Astrocyte of the hippocampus (primary cell): ENCODE results near the gene ACOXL.

Source experiments
- DNase-seq: peaks from one replicate; pipeline ENCODE4 v3.0.0; 2011; ENCODE audit warnings: low read depth, low spot score

The ACOXL gene

DNA sequence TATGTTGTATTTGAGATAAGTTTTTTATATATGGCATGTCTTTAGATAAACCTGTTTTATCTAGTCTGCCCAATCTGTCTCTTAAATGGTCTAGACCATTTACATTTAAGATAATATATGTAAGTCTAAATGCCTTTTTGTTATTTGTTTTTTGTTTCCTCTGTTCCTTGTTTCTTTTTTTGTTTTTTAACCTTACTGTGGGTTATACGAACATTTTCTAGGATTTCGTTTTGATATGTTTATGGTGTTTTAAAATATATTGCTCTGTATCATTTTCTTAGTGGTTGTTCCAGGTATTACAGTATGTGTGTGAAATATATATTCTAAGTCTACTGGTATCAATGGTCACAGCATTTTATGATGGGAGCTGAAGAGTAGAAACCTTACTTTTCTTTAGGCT, 401.7 kb downstream of the ACOXL start:
- no peak for DNase-seq

DNA sequence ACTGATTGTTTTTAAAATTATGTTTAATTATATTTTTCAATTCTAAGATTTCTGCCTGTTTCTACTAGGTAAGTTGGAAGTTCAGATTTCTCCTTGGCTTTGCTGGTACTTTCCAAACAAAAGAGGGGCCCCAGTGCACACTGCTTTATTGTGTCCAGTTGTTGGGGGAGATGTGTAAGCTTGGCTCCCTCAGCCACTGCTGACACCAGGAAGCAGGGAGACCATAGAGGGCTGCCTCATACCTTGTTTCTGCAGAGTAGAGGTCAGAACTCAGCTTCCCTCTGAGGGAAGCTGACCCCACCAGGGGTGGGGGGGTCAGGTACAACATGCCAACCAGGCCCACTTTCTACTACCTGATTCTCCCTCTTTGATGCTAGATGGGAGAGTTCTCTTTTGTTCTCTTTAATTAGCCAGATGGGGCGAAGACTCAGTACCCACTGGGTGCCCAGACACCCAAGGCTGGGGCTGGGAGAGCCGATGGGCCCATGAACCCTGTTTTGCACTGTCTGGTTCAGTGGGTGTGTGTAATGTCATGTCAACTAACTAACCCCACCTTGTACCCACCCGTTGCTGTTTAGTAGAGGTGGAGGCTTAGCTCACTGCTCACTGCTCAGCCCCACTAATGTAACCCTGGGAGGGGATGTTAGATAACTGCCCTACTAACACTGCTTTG, 403.0 kb downstream of the ACOXL start:
- no peak for DNase-seq

DNA sequence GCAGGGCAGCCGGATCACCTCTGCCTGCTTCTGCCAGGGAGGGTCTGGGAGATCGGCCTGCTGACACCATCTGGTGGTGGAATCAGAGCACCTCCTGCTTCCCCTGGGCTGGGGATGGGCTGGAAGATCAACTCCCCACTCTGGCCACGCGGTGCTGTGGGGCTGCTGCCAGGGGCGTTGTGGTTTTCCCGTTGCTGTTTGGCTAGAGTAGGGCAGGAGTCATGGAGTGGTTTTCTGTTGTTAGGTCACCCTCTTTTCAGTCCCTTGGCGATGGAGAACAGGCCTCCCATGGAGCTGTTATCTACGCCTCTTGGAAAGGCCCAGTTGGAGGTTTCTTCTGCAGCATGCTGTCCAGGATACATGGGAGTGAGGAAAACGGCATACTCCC, 403.5 kb downstream of the ACOXL start:
- peak; percentile 89 for DNase-seq

DNA sequence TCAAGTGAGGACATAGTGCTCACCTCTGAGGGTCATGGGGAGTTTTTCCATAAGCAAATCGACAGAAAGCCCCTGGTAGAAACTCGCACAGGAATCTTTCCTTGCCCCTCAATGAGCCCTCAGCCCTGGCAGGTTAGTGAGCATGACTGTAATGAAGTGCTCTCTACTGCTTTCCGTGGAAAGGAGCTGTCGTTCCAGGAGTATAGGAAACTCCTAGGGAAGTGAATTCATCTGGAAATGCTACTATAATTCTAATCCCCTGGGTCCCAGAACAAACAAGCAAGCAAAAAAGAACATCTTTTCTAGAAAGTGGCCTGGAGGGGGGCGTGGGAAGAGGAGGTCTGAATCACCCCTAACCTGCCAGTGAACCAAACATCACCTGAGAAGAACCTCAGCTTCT, 406.5 kb downstream of the ACOXL start:
- no peak for DNase-seq

DNA sequence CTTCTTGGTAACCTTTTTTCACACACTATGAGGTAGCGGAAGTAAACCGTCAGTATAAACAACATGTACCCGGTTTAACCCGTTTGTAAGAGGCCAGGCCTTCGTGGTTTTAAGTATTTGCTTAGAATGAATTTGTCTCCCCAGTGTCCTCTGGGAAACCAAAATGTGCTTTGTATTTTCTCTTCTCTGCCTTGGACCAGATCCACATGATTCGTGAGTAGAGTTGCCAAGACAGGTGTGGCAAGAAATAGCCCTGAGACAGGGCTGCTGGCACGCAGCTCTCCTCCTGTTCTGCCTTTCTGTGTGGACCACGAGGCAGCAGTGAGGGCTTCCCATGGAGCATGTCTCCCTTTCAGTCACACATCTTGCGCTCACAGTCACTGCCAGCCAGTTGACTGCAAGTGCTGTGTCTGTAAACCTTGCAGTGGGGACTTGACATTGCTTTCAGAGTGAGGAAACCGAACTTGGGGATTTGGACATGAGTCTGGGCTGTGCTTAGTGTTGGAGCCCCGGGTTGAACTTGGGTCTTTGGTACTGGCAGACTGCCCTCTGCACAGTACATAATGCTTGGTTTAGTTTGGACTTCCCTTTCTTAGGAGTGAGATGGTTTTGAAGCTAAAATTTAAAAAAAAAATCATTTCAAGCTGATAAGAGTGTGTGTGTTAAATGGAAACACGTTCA, 407.4 kb downstream of the ACOXL start:
- DNase-seq, result peak; percentile 29

DNA sequence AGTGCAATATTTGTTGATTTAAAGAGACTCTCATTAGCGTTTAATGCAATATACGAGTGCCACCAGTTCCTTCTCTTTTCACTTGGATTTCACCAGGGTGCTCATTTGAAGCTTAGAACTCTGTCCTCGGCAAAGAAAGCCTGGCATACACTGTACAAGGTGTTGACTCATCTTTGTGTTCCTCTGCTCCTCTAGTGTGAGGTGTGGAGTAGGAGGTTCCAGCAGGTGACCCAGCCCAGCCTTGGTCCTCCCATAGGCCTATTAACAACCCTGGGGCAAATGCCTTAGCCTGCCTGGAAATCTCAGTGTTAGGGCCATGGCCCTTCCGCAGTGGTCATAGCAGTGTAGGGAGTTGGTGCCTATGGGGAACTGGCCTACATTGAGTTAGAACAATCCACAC, 408.4 kb downstream of the ACOXL start:
- no peak for DNase-seq

DNA sequence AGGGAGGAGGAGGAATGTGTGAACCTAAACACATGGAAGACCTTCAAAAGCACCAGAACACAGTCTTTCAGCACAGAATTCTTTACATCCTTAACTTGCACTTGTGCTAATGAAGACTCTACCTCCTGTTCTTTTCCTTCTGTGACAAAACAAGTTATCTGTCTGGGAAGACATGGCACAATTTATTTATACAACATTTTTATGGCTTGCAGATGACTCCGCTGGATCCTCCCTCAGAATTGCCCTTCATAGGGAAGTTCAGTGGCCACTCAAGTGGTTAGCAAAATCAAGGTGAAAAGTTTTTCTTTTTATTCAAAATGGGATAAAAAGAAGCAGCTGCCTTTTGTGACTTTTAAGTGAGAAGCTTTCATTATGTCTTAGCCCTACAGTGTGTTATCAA, 409.7 kb downstream of the ACOXL start:
- no peak for DNase-seq

DNA sequence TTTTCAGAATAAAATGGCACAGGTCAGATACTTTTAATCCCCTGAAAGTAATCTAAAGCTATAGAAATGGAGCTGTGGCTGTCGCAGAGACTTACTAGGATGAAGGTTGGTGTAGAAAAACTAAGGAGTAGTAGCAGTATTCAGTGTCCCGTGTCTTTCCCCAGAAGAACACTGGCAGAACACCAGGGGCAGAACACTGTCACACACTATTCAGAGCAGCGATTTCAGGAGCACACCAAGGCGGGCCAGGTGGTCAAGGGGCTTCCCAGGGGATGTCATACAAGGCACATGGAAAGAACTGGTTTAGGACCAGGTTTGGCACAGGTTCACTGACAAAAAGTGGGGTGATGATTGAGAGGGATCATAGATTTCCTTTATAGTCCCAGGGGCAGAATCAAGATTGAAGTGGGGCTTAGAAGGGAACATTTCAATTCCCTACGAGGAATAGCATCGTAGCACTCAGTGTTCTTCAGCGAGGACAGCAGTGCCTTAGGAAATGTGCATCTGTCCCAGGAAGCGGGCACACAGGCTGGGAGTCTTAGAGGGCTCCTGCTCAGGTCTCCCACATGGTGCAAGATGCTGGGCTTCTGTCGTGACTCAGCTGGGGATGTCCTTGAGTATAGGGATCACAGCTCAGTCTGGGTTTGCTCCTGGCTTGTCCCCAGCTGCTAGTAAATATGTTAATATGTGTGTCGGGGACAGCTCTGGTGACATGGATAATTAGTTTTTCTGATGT, 410.9 kb downstream of the ACOXL start:
- DNase-seq, result no peak

DNA sequence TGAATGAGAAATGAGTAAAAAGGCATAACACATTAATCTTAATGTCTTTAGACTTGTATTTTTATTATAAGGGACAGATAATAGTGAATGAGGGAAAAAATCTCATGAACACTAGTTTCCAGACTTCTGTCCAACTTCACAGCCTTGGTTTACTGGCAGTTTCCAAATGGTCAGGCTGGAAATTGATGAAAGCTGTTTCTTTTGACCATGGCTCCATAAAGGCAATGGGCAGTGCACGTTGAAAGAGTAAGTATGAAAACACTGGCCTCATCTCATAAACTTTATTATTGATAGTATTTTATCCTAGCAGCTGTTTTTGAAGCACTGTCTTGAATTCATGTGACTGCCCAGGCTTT, 411.4 kb downstream of the ACOXL start:
- no peak for DNase-seq

DNA sequence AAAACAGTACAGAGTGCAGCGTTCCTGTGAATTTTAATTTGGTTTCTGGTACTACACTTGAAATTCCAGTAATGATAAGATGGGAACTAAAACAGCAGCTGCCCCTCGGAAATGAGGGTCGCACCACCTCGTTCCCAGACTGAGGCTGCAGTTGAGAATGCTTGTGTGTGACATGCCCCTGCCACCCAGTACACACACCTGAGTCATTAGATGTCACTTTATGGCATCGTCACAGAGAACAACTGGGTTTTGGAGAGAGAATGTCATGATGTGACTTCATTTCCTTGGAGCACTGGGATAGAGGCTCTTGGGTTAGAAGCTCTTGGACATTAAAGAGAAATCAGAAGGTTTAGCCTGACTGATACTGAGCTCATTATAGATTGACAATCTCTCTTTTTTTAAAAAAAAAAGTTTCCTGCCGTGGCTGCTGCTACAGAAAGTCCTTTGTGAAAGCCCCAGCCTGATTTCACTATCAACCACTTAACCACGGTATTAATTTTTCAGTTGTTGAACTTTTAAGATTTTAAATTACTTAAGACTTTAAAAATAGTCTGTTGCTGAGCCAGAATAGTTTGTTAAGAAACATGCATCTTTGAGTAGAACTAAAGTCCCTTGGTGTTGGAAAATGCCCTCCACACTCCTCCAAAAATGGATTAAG, 412.9 kb downstream of the ACOXL start:
- DNase-seq, result no peak

DNA sequence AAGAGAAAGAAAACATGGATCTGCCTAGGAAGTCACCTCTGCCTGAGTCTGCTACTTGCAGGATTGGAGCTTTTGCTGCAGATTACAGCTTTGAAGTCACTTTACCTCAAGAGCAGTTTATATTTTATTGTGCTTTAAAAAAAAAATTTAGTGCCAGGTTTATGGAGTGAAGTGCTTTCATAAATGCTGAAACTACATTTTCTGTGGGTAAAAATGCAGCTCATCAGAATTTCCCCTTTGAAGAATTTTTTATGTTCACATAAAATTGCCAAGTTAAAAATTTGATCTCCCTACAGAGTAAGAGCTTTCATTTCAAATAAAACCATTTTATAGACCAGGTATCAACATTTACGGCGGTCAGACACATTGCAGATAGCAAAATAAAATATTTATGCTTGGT, 413.6 kb downstream of the ACOXL start:
- DNase-seq, result no peak

DNA sequence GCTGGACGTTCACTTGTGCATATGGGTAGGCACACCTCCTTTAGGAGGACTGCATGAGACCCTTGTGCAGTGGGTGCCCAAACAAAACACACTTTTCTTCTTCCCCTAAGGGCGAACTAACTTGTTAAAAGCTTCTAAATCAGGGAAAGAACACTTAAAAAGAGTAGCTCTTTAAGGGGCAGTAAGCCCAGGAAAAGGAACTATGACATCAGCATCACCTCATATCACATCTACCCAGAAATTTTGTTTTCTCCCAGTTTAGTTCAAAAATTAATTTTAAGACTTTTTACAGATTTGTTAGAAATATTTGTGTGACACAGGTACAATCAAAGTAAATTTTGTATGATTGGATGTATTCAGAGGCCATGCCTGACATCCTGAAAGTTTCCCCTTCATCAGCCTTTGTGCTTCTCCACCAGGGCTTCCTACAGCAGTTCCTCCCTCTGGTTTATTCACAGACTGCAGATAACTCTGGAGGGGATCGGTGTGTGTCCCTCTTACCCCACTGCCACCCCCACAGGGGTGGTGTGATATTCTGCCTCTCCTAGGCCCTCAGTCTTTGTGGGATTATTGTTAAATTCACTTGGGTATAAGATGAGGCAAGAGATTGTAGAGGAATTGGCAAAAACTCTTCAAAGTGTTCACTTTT, 416.0 kb downstream of the ACOXL start:
- no peak for DNase-seq

DNA sequence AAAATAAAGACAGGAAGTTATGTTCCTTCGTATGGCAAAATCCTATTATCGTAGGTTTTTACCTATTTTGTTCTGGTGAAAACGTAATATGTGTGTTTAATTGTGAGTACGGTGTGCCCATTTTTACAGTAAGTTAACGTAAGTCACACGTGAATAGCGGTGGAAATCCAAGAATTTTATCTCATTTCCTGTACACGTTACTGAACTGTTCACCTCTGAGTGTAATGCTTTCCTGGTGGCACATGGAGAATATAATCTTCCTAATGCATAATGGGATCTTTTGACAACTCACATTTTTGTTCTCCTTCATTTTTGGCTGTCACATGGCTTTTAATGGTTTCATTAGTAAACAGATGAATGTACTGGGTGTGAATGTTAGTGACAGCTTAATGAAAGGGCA, 416.6 kb downstream of the ACOXL start:
- DNase-seq, result no peak

DNA sequence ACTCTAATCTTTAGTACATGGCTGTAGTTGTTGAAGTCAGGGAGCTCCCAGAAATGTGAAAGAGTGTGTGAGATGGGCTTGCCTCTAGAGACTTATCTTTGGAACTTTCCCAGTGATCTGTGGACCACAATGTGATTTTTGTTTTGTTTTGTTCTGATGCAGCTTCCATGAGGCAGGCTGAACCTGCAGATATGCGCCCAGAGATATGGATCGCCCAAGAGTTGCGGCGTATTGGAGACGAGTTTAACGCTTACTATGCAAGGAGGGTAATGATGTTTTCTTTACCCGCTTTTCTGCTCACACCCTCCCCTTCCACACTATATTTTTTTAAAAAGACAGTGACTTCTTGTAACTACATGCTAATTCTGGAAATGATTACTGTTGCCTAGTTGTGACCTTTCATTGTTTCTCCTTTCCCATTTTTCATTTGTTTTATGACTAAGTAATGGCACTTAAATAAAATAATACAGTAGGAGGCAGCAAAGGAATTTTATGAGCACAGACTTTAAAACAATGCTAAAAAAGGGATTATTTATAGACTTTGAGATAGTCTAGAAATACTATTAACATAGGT, 417.6 kb downstream of the ACOXL start:
- DNase-seq, result no peak

DNA sequence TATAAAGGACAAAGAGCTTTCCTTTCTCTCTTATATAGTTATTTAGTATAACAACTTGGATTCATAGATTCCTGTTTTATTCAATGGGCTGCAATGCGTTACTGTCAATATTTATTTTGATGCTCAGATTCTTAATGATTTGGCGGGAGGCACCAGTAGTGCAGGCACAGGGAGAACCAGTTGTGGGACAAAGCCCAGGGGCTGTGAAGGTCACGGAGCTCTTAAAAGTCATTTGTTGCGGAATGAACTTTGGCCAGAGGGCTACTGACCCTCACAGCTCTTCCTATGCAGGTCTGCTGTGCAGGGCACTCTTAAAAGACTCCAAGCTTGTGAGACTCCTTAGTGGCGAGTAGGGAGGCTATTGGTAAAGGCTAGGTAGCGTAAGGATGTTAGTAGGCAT, 422.4 kb downstream of the ACOXL start:
- no peak for DNase-seq

DNA sequence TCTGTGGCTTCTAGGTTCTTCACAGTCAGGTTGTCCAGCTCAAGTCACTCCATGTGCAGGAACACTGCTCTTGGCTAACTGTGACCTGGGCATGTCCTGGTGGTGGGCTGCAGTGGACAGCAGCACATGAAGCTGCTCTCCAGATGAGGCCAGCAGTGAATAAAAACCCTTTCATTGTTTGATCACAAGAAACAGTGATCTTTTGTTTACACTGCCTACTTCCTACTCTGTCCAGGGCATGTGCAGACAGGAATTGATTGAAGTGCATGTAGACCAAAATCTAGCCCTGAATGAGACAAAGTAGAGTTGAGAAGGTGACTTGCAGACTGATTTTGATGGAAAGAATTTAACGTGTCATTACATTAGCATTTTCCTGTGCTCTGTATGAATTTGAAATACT, 423.2 kb downstream of the ACOXL start:
- peak; percentile 23 for DNase-seq

DNA sequence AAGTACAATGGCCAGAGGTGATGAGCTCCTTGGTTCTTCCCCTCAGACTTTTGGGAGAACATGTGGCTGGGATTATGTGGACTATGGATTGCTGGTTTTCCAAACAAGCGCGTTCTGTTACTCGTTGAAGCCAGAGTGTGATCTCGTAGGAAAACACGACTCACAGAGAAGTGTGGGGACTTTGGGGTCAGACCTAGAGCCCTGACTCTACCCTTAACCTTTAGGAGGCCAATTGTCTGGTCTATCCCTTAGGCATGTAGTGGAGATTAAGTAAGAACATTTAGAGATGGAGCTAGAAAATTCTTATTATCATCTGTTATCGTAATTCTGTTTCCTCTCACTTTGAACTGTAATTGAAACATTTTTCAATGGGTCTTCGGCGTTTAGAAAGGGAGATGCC, 424.2 kb downstream of the ACOXL start:
- DNase-seq, result no peak

DNA sequence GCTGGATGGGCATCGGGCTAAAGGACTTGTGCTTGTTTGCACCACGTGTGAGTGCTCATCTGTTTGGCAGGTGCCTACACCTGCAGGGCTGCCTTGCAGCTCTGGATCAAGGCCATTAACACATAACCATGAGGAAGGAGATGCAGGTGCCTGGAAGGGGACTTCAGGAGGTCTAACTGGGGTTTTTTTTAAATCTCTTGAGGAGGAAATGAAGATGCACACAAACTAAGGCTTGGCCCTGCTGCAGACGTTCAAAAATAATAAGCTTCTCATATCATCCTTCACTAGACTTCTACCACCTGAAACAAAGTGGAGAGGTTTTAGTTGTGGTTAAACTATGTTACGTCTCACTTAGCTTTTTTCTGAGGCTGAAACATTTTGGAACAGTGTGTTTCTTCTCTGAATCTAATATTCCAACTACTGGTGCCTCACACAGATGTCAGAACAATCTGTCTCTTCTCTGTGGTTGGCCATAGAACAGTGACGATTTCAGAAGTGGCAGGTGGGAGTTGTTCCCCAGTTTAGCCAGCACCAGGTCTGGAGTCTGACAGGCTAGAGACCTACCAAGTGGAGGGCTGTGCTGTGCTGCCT, 424.8 kb downstream of the ACOXL start:
- DNase-seq, result no peak

DNA sequence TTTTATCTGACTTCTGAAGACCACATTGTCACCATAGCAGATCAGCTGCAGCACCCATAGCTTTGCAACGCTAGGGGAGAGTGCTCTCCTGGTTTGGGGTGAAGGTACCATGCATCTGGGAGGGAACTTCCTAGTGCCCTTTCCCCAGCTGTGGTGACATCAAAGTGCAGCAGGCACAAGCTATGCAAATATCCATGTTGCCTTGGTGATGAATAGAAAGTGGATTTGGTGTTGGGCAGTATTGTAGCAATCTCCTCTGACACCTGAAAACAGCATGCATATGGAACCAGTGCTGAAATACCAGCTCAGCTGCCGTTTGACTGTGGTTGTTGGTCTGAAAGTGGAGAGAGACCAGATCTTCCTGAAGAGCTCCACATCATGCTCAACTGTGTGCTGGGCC, 425.4 kb downstream of the ACOXL start:
- DNase-seq, result no peak

DNA sequence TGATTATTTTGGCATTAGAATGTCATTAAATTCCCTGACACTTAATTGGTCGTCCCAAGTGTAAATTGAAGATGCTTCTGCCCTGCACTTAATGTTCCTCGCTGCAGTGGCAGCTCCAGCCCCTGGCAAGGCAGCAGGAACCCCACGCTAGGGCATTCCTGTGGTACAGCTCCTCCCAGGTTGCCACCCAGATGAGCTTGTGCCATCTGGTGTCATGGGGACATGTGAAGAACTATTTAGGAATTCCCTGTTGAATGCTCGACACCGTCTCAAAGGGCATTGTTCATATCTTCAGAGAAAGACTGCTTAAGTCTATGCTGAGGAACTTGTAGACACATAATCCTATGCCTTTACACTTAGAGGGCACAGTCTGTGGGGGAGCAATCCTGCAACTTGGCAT, 427.3 kb downstream of the ACOXL start:
- no peak for DNase-seq

DNA sequence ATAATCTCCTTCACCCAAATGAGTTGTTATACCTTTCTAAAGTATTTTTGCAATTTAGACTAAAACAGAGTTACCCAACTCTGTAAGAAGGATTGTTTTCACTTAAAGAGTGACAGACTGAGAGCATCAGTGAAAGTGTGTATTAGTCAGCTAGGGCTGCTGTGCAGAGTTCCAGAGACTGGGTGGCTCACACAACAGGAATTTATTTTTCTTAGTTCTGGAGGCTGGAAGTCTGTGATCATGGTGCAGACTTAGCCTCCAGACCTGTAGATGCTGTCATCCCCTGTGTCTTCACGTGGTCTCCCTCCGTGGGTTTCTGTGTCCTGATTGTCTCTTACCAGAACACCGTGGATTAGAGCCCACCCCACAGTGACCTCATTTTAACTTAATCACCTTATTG, 428.4 kb downstream of the ACOXL start:
- DNase-seq, result peak; percentile 86
